ENCODE results near the gene NTRK2.

DNA sequence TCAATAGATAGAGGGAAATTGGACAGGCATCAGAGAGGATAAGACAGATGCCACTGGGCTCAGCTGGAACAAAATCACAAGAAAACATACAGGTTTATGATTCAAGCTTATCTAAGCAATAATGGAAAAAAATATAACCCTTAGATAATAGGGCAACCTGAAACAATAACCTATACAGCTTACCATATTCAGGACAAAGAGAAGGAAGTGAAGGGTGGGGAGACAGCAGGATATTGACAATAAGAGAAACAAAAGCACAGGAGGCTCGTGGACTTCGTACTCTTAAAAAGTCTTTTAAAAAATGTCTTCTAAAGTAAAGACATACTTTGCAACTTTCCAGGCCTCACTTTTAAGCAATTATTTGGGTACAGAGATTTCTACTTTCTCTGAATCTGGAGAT is 225.3 kb downstream of the NTRK2 start:
- TF ChIP-seq TAF1 (IDR thresholded peaks at IDR 0.05; ENCODE audit: low read depth, low read length) (no peak), POLR2A (IDR thresholded peaks at IDR 0.05; ENCODE audit: low read depth, low read length) (no peak), POLR2AphosphoS5 (IDR thresholded peaks at IDR 0.05; ENCODE audit: low read depth, low read length) (no peak), SPI1 (IDR thresholded peaks at IDR 0.05; ENCODE audit: low read depth, low read length) (no peak), PAX5 (IDR thresholded peaks at IDR 0.05; ENCODE audit: insufficient read depth, low read length, severe bottlenecking) (no peak)

All from GM12891 (cell line).